ENCODE results near the gene EXOSC10. TPM values are rescaled to one million over a fixed set of nuclear protein-coding genes. Genes with fewer than 3 reads are reported as not detected.

Gene EXOSC10
- total RNA-seq, 1 donor from 2014 or later = 50.9 TPM

- peaks cover 95% of the 10 kb centered on the region for H3K36me3 ChIP-seq
- intact Hi-C loops (cut with DNase I) = no loop called here
- no peak overlapping the region for H3K4me3 ChIP-seq
- H3K27ac ChIP-seq = no peak overlapping the region
- no peaks in the 10 kb centered on the region for H3K9me3 ChIP-seq
- DNase-seq (no peak), ATAC-seq (no peak)
- H3K4me1 ChIP-seq = no peaks in the 10 kb centered on the region
- no peak for TF ChIP-seq CTCF (IDR thresholded peaks at IDR 0.05)
- no peaks in the 10 kb centered on the region for H3K27me3 ChIP-seq
These were observed 26.9 kb upstream of the EXOSC10 start for GRCh38 chr1:11126569-11126968.

DNA sequence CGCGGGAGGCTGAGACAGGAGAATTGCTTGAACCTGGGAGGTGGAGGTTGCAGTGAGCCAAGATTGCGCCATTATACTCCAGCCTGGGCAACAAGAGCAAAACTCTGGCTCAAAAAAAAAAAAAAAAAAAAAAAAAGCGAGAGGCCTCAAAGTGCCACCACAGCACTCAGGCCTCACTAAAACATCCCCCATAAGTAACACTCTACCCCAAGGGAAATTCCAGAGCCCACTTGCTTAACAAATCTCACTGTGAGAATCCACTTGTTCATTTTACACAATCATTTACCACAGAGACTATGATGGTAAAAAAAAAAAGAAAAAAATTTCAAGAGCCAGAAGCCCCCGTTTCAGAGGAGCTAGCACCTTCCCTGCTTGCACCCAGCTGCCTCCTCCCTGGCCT lies 26.3 kb upstream of the EXOSC10 start:
- TF ChIP-seq CTCF (IDR thresholded peaks at IDR 0.05) = no peak
- Histone ChIP-seq H3K36me3 (peaks cover 95% of the 10 kb centered on the region), H3K27me3 (no peaks in the 10 kb centered on the region), H3K4me1 (no peaks in the 10 kb centered on the region), H3K27ac (no peak overlapping the region), H3K9me3 (no peaks in the 10 kb centered on the region), H3K4me3 (no peak overlapping the region)
- ATAC-seq (no peak), DNase-seq (no peak)
- intact Hi-C loops (cut with DNase I) = no loop called here

DNA sequence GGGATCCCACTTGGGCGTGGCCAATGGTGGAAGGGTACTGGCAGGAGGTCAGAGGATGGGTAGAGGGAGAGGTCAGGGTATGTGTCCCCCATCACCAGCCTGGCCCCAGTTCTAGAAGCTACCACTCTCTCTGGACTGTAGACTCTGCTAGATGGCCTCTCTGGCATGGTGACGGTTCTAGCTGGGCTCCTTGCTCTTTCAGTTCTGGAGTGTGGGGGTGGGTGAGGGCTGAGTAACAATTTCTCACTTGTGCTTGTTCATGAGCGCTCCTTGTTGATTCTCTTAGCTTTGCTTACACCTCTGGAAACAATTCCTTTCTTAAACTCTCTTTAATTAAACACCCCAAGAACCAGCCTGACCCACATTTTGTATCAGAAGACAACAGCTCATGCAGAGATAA lies 25.3 kb upstream of the EXOSC10 start:
- H3K36me3 ChIP-seq = peaks cover 93% of the 10 kb centered on the region
- no peak for ATAC-seq
- H3K27ac ChIP-seq = no peak overlapping the region

GRCh38 chr1:11116318-11116717 lies 16.6 kb upstream of the EXOSC10 start:
- Histone ChIP-seq H3K4me3 (no peak overlapping the region), H3K27ac (no peak overlapping the region), H3K9me3 (no peaks in the 10 kb centered on the region), H3K27me3 (no peaks in the 10 kb centered on the region), H3K36me3 (peaks cover 86% of the 10 kb centered on the region), H3K4me1 (no peaks in the 10 kb centered on the region)
- ATAC-seq (no peak), DNase-seq (no peak)
- intact Hi-C loops (cut with DNase I) = no loop called here
- TF ChIP-seq CTCF (IDR thresholded peaks at IDR 0.05) = no peak

More for the DNA sequence above, 25.3 kb upstream of the EXOSC10 start:
- no peaks in the 10 kb centered on the region for H3K9me3 ChIP-seq
- intact Hi-C loops (cut with DNase I) = no loop called here
- H3K4me1 ChIP-seq = no peaks in the 10 kb centered on the region
- no peak for TF ChIP-seq CTCF (IDR thresholded peaks at IDR 0.05)
- no peak overlapping the region for H3K4me3 ChIP-seq
- no peak for DNase-seq
- H3K27me3 ChIP-seq = no peaks in the 10 kb centered on the region

GRCh38 chr1:11114966-11115365 lies 15.3 kb upstream of the EXOSC10 start:
- intact Hi-C loops (cut with DNase I) = no loop called here
- Histone ChIP-seq H3K4me1 (no peaks in the 10 kb centered on the region), H3K27me3 (no peaks in the 10 kb centered on the region), H3K36me3 (peaks cover 87% of the 10 kb centered on the region), H3K4me3 (no peak overlapping the region), H3K27ac (no peak overlapping the region), H3K9me3 (no peaks in the 10 kb centered on the region)
- DNase-seq (no peak), ATAC-seq (no peak)
- TF ChIP-seq CTCF (IDR thresholded peaks at IDR 0.05) = no peak

DNA sequence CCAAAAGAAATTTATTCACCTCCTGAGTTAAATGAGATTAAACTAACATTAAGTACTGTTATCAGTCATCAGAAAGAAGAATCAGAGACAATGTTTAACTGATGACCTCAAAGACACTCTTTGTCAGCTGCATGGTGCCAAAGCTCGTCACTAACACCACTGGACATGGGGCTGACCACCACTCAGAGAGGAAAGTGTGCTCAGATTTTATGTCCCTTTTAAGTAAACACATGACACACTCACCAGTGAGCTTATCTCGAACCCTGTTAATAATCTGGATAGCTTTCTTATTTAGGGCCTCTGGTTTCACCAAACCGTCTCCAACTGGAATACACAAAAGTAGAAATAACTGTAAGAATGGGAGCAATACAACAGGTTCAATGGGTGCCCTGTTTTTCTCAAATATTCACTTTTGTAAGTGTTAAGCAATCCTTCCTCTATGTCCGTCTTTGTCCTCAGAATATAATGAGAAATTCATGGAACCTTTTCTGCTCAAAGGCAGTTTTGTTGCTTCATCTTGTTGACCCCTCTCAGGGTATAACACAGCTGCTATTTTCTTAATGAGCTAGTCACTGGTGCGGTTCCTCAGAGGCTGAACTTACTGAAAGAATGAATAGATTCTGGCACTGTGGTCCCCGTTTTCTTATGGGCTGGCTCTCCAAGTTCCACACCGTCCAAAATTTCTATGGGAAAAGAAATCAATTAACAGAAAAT lies 9.5 kb upstream of the EXOSC10 start:
- Histone ChIP-seq H3K27ac (no peak overlapping the region), H3K27me3 (no peaks in the 10 kb centered on the region), H3K4me1 (no peaks in the 10 kb centered on the region), H3K9me3 (no peaks in the 10 kb centered on the region), H3K36me3 (peaks cover 87% of the 10 kb centered on the region), H3K4me3 (no peak overlapping the region)
- intact Hi-C loops (cut with DNase I) = no loop called here
- DNase-seq = no peak
- no peak for ATAC-seq
- no peak for TF ChIP-seq CTCF (IDR thresholded peaks at IDR 0.05)
